Renal pelvis (tissue), 4 donors: Measurements from ENCODE around the gene KMT2A. TPM values are rescaled to one million over a fixed set of nuclear protein-coding genes. Genes with fewer than 3 reads are reported as not detected.
"Not testable (repeated sequence)": the region's sequence is repeated elsewhere in the genome, so short reads cannot be mapped to it uniquely, and the experiment has no call there.

Experiments
- DNase-seq: peaks from one replicate; pipeline ENCODE4 v3.0.0-alpha.2; 2013
- polyA plus RNA-seq, 3 donors: library from polyadenylated mRNA; unstranded; fragments of 120-200 nt; gene quantifications; one replicate each; pipeline ENCODE4 v1.2.1, GENCODE V29; 2013; ENCODE audit not compliant: insufficient read length in 3 of 3

Gene KMT2A
- polyA plus RNA-seq, 3 donors, result 41.5 to 54.5 (median 52.9) TPM

GRCh38 chr11:118430956-118431355, 5.3 kb upstream of the KMT2A start:
- no peak for DNase-seq

- no peak for DNase-seq
Measured at GRCh38 chr11:118434123-118434552, 2.2 kb upstream of the KMT2A start.

GRCh38 chr11:118434553-118435289, 1.6 kb upstream of the KMT2A start:
- DNase-seq, result peak; percentile 56

GRCh38 chr11:118435290-118435892, 901 bp upstream of the KMT2A start:
- peak; percentile 65 for DNase-seq

- no peak for DNase-seq
Measured at GRCh38 chr11:118436639-118437207, 431 bp downstream of the KMT2A start.

GRCh38 chr11:118437208-118438125, 1.2 kb downstream of the KMT2A start:
- DNase-seq, result peak; percentile 60

GRCh38 chr11:118438314-118438931, 2.1 kb downstream of the KMT2A start:
- DNase-seq, result peak; percentile 77

GRCh38 chr11:118439646-118440045, 3.4 kb downstream of the KMT2A start:
- DNase-seq, result no peak

- DNase-seq, result no peak
Measured at GRCh38 chr11:118441770-118442275, 5.5 kb downstream of the KMT2A start.

GRCh38 chr11:118442301-118442700, 6.0 kb downstream of the KMT2A start:
- no peak for DNase-seq

- DNase-seq, result no peak
Measured at GRCh38 chr11:118442908-118443589, 6.8 kb downstream of the KMT2A start.

- DNase-seq, result no peak
Measured at GRCh38 chr11:118443590-118444218, 7.4 kb downstream of the KMT2A start.

GRCh38 chr11:118447423-118447822, 11.1 kb downstream of the KMT2A start:
- DNase-seq, result no peak

- DNase-seq, result no peak
Measured at GRCh38 chr11:118448294-118448693, 12.0 kb downstream of the KMT2A start.

- no peak for DNase-seq
Measured at GRCh38 chr11:118449316-118449918, 13.1 kb downstream of the KMT2A start.

GRCh38 chr11:118450451-118450850, 14.2 kb downstream of the KMT2A start:
- DNase-seq, result no peak

GRCh38 chr11:118462178-118462577, 25.9 kb downstream of the KMT2A start:
- no peak for DNase-seq

- DNase-seq, result not testable (repeated sequence)
Measured at GRCh38 chr11:118468968-118469367, 32.7 kb downstream of the KMT2A start.

GRCh38 chr11:118471030-118471429, 34.7 kb downstream of the KMT2A start:
- no peak for DNase-seq

- no peak for DNase-seq
Measured at GRCh38 chr11:118473537-118473936, 37.2 kb downstream of the KMT2A start.
